Measurements from ENCODE around the gene AGFG2.

GRCh38 chr7:100559127-100559526, 20.1 kb downstream of the AGFG2 start:
- TF ChIP-seq POLR2AphosphoS5 (IDR thresholded peaks at IDR 0.05; ENCODE audit: borderline replicate concordance, low read depth, low read length) (no peak), EZH2 (IDR thresholded peaks at IDR 0.05) (no peak)

Measured in SK-N-MC (cell line).